HG03135 (cell line): ENCODE data around the gene PLAAT2.

Experiments
- ATAC-seq: cut with Tn5 transposase; IDR thresholded peaks from one replicate; pipeline ENCODE4 v1.9.1; 2021; ENCODE audit warnings: mild to moderate bottlenecking, moderate library complexity; ENCODE audit not compliant: unreplicated experiment

Gene PLAAT2

GRCh38 chr11:63523151-63523550, 40.0 kb downstream of the PLAAT2 start:
- ATAC-seq, result no peak

DNA sequence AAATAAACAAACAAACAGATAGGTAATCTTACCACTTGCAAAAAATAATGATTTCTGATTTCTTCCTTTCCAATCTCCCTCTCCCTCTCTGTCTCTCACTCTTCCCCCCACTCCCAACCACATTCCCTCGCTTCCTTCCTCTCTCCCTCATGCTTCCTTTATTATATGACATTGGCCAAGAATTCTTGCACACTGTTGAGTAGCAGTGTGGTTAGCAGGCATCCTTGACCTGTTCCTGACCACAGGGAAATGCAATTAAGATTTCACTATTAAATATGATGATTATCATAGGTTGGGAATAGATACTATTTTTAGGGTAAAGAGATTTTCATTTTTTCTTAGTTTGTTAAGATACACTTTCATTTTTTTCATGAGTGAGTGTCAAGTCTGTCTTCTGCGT, 41.3 kb downstream of the PLAAT2 start:
- no peak for ATAC-seq

DNA sequence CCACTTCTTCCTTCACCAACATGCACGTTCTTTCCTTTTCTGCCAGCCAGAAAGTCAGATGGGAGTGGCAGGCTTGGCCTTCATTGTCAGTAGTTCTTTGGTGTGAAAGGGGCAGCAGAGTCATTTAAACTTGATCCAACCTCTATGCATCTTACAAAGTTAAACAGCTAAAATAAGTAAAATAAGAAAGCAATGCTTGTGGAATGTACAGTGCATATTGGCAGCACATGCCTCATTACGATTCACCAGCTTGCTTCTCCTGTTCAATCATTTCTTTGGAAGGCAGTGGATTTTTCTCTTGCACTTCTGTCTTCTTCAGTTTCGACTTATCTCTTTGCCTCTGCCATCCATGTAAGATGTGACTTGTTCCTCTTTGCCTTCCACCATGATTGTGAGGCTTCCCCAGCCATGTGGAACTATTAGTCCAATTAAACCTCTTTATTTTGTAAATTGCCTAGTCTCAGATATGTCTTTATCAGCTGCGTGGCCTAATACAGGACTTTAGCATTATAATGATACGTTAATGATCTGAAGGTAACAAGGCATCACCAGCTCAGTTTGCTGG, 42.5 kb downstream of the PLAAT2 start:
- ATAC-seq, result no peak

- ATAC-seq, result no peak
Measured at GRCh38 chr11:63518548-63518947, 44.6 kb downstream of the PLAAT2 start.

GRCh38 chr11:63517156-63517555, 46.0 kb downstream of the PLAAT2 start:
- no peak for ATAC-seq

- ATAC-seq, result no peak
Measured at GRCh38 chr11:63516109-63516508, 47.1 kb downstream of the PLAAT2 start.

GRCh38 chr11:63512816-63513215, 50.4 kb downstream of the PLAAT2 start:
- ATAC-seq, result no peak

DNA sequence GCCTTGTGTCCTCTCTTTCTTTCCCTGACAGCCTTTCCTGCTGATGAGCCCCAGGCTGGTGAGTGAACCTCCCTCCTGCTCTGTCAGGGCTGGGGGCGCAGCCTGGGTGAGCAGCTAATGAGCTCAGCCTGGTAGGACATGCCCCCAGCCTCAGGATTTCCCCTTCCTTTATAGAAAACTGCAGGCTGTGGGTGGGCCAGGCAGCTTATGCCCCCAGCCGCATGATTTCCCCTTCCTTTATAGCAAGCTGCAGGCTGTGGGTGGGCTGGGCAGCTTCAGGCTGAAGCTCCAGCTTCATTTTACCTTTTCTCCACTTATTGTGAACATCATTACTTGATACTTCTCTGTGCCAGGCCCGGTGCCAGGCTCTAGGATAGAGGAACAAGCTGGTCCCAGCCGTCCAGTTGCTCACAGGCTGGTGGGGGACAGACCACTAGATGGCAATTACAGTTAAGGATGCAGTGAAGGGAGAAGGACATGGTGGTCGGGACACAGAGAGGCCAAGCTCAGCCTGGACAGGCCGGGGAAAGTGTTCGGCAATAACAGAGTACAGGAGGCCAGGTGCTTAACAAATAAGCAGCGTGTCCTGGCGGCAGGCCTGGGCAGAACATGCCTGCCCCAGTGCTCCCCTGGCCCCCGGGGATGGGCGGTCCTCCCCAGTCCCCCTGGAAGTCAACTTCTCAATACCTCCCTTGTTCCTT, 52.0 kb downstream of the PLAAT2 start:
- ATAC-seq, result no peak

DNA sequence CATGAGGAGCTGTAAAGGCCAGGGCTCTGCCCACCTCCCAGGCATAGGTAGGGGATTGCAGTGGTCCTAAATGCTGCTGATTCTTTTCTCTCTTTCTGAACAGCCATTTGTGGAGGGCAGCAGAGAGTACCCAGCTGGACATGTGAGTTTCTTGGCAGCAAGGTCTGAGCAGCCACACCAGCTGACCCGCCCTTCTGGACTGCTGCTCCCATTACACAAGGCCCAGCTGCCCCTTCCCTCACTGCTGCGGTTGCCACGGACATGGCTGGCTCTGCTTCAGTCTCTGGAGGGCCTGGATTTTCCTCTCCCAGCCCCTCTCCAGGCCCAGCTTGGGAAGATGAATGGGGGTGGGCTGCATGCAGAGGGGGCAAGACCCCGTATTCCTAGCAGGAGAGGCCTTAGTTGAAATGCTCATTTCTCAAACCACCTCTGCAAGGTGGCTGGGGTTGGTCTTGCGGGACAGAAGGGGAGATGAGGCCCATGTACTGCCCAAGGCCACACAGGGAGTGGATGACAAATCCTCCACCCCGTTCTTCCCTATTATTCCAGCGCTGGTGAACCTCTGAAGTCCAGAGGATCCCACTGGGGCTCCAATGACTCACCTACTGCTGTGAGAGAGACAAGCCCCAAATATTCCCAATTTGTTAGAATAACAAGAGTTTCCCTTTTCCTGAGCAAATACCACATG, 52.7 kb downstream of the PLAAT2 start:
- ATAC-seq, result no peak

DNA sequence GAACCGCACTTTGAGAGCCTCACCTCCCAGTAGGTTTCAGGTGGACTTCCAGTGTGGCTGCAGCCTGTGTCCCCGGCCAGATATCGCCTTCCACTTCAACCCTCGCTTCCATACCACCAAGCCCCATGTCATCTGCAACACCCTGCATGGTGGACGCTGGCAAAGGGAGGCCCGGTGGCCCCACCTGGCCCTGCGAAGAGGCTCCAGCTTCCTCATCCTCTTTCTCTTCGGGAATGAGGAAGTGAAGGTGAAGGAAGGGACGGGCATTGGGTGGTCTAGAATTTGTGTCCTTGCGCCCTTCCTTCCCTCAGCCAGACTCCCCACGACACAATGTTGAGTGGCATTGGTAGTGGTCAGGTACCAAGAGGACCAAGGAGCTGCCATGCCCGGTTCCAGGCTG, 54.4 kb downstream of the PLAAT2 start:
- no peak for ATAC-seq

DNA sequence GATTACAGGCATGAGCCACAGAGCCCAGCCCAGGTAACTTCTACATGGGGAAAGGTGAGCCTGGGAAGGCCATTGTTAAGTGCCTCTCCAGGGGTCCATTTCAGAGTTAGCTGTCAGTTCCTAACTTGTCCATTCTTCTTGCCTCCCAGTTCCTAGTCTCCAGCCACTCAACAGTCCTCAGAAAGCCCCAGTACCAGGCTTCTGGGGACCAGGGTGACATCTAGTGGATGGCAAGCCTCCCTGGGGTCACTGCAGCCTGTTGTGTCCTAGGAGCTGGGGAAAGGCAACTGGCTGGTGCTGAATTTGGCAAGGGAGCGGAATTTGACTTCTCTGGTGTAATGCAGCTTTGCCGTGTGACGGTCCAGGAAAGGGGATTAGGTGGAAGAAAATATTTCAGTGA, 55.2 kb downstream of the PLAAT2 start:
- no peak for ATAC-seq

- no peak for ATAC-seq
Measured at GRCh38 chr11:63507511-63507910, 55.7 kb downstream of the PLAAT2 start.

- ATAC-seq, result no peak
Measured at GRCh38 chr11:63506876-63507275, 56.3 kb downstream of the PLAAT2 start.

- no peak for ATAC-seq
Measured at GRCh38 chr11:63505857-63506528, 57.2 kb downstream of the PLAAT2 start, which contains the start of gene LGALS12. LGALS12 (plus strand) TSS chr11:63506084; CDS start chr11:63506459, 375 bp downstream.

GRCh38 chr11:63504933-63505586, 58.1 kb downstream of the PLAAT2 start:
- ATAC-seq, result no peak

DNA sequence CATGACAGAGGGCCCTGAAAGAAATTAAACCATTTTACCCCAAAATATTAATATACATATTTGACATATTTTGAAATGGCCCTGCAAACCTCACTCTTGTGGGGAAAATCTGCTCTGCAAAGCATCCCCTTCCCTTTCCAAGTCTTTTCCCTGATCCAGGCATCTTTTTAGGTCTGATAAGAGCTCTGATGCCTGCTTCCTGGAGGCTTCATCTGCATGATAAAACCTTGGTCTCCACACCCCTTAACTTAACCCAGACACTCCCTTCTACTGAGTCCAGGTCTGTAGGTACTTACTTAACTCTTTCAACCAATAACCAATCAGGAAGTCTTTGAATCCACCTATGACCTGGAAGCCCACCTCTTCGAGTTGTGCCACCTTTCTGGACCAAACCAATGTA, 59.1 kb downstream of the PLAAT2 start:
- ATAC-seq, result no peak

GRCh38 chr11:63503492-63503891, 59.7 kb downstream of the PLAAT2 start:
- ATAC-seq, result no peak
